Stomach (tissue), 9 donors: ENCODE results near the gene LARGE2. TPM values are rescaled to one million over a fixed set of nuclear protein-coding genes. Genes with fewer than 3 reads are reported as not detected.

Source experiments
- DNase-seq, 2 donors: peaks; one replicate each; pipeline versions ENCODE4 v3.0.0 to v3.0.0-alpha.2; 2013 to 2019
- H3K27ac ChIP-seq, 5 donors: fragments of 200-600 bp in 4 of 5; sonication (generic) in 4 of 5; one replicate each; pipeline ENCODE4 v1.5.1; 2013 to 2019; ENCODE audit warnings: mild to moderate bottlenecking in 1 of 5, moderate library complexity in 1 of 5
- H3K27me3 ChIP-seq, 3 donors: fragments of 200-600 bp; sonication (generic); one replicate each; pipeline ENCODE4 v1.5.1; 2017 to 2019; ENCODE audit warnings: mixed run types in 1 of 3
- H3K36me3 ChIP-seq, 4 donors: fragments of 200-600 bp; sonication (generic); 1 replicate in 3 of 4; 2 replicates in 1 of 4; pipeline ENCODE4 v1.5.1; 2016 to 2019
- H3K4me1 ChIP-seq, 4 donors: fragments of 200-600 bp; sonication (generic); one replicate each; pipeline ENCODE4 v1.5.1; 2016 to 2019
- H3K4me3 ChIP-seq, 4 donors: fragments of 200-600 bp; sonication (generic) in 3 of 4; one replicate each; pipeline ENCODE4 v1.5.1; 2016 to 2019; ENCODE audit warnings: mild to moderate bottlenecking in 1 of 4
- H3K9me3 ChIP-seq, 4 donors: fragments of 200-600 bp; sonication (generic); one replicate each; pipeline ENCODE4 v1.5.1; 2016 to 2019
- EP300 ChIP-seq: sonication (generic); formaldehyde crosslinking; IDR thresholded peaks from one replicate; pipeline ENCODE4 v1.6.1; 2017; ENCODE audit warnings: antibody characterized with exemption
- POLR2A ChIP-seq, 4 donors: fragments of 450-650 bp; IDR thresholded peaks; one replicate each; pipeline ENCODE4 v1.6.1; 2016; ENCODE audit warnings: antibody characterized with exemption in 4 of 4, control low read depth in 2 of 4, mild to moderate bottlenecking in 1 of 4, moderate library complexity in 1 of 4
- POLR2AphosphoS5 ChIP-seq, 3 donors: sonication (generic); formaldehyde crosslinking; IDR thresholded peaks; one replicate each; pipeline ENCODE4 v1.6.1; 2016; ENCODE audit warnings: antibody characterized with exemption in 3 of 3
- WGBS, 5 donors: extraction: QIAGEN DNeasy Blood & Tissue Kit in 3 of 5; methylation state at CpG; one replicate each; pipeline versions ENCODE4 v1.1.5 to v1.1.7; 2013 to 2018; 5-methylcytosine and 5-hydroxymethylcytosine counted together
- intact Hi-C: fragments of 100-400 bp; cut with DNase I; formaldehyde crosslinking; loops from one replicate; pipeline ENCODE4 v1.15.1; 2023; ENCODE audit warnings: low total_unique reads
- polyA plus RNA-seq, 3 donors: library from polyadenylated mRNA; stranded (reverse); fragments of 200-250 nt; gene quantifications; one replicate each; pipeline ENCODE4 v1.2.3, GENCODE V29; 2013
- total RNA-seq, 5 donors: library from RNA; depleted of rRNA; stranded (reverse); fragments of >200 nt; gene quantifications; one replicate each; pipeline versions ENCODE4 v1.1.0 to v1.2.3, GENCODE V29; 2014 to 2016
- TF ChIP-seq, protein P1 (sequence below), 7 experiments: fragments of 450-650 bp in 4 of 7; fragments of 200-600 bp in 3 of 7; sonication (generic) in 3 of 7; IDR thresholded peaks; one replicate each; pipeline ENCODE4 v1.5.1; 2016 to 2019; ENCODE audit warnings: antibody characterized with exemption in 7 of 7, control low read depth in 2 of 7, mild to moderate bottlenecking in 1 of 7
- donor health status: healthy with polysubstance abuse.
- donor health status: Bipolar disorder and iron deficiency.
- donor health status: healthy.

Gene LARGE2
- total and polyA plus RNA-seq, 8 donors = 4.2 to 45.1 (median 12.5) TPM; not detected in 2

DNA sequence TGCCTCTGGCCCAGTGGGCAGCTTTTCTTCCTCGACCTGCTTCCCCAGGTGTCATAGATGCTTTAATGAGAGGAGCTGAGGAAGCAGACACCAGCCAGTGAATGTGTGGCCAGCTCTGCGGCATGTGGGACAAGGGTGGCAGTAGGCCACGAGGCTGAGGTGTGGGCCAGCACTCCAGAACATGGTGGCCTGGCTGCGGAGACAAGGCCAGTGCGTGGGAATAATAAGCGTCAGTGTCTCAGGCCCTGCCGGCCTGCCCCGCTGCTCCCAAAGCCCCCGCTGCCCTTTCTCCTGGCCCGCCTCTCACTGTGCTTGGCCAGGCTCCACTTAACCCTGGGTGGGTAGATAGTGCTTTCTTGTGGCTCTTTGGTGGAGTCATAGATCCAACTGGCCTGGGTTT, 34.9 kb upstream of the LARGE2 start:
- H3K27ac ChIP-seq = no peak overlapping the region
- TF ChIP-seq POLR2A (IDR thresholded peaks at IDR 0.05) (no peak), EP300 (no peak), POLR2AphosphoS5 (IDR thresholded peaks at IDR 0.05) (no peak)
- TF ChIP-seq, protein P1, sequence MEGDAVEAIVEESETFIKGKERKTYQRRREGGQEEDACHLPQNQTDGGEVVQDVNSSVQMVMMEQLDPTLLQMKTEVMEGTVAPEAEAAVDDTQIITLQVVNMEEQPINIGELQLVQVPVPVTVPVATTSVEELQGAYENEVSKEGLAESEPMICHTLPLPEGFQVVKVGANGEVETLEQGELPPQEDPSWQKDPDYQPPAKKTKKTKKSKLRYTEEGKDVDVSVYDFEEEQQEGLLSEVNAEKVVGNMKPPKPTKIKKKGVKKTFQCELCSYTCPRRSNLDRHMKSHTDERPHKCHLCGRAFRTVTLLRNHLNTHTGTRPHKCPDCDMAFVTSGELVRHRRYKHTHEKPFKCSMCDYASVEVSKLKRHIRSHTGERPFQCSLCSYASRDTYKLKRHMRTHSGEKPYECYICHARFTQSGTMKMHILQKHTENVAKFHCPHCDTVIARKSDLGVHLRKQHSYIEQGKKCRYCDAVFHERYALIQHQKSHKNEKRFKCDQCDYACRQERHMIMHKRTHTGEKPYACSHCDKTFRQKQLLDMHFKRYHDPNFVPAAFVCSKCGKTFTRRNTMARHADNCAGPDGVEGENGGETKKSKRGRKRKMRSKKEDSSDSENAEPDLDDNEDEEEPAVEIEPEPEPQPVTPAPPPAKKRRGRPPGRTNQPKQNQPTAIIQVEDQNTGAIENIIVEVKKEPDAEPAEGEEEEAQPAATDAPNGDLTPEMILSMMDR (IDR thresholded peaks at IDR 0.05) = no peak
- peaks cover 0 to 10% (median 0%) of the 10 kb centered on the region in 3 donors for H3K27me3 ChIP-seq
- peaks cover 0 to 11% (median 4%) of the 10 kb centered on the region in 4 donors for H3K36me3 ChIP-seq
- no peak for DNase-seq
- no peak overlapping the region for H3K4me3 ChIP-seq
- 92 to 94% (median 94%) methylated on average over 3 to 10 of the region's 10 CpGs for WGBS, 5 donors
- intact Hi-C loops = no loop called here
- peaks cover 4 to 14% (median 12%) of the 10 kb centered on the region in 4 donors for H3K4me1 ChIP-seq
- H3K9me3 ChIP-seq = no peaks in the 10 kb centered on the region

DNA sequence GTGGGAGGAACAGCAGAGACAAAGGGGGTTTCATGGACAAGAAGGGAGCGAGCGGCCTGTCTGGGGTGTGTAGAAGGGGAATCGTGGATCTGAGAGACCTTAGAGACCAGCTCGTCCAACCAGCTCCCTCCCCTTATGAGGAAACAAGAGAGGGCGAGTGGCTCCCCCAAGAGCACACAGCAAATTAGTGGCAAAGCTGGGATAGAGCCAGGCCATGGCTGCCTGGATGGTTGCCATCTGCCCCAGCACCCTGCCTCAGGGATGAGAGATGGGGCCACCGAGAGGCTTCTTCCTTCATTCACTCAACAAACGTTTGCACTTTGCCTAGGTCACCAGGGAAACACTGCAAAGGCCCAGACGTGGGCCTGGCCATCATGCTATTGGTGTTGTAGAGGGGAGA, 32.9 kb upstream of the LARGE2 start:
- Histone ChIP-seq H3K36me3 (no peaks in the 10 kb centered on the region), H3K27me3 (peaks cover 0 to 24% (median 0%) of the 10 kb centered on the region in 3 donors), H3K4me1 (peaks cover 4 to 13% (median 12%) of the 10 kb centered on the region in 4 donors), H3K4me3 (no peak overlapping the region), H3K27ac (no peak overlapping the region), H3K9me3 (no peaks in the 10 kb centered on the region)
- TF ChIP-seq POLR2AphosphoS5 (IDR thresholded peaks at IDR 0.05) (no peak), POLR2A (IDR thresholded peaks at IDR 0.05) (no peak), EP300 (no peak)
- TF ChIP-seq, protein P1 (IDR thresholded peaks at IDR 0.05) = no peak
- 79 to 89% (median 87%) methylated on average over 8 of the region's 8 CpGs for WGBS, 5 donors
- DNase-seq = no peak
- intact Hi-C loops = no loop called here

DNA sequence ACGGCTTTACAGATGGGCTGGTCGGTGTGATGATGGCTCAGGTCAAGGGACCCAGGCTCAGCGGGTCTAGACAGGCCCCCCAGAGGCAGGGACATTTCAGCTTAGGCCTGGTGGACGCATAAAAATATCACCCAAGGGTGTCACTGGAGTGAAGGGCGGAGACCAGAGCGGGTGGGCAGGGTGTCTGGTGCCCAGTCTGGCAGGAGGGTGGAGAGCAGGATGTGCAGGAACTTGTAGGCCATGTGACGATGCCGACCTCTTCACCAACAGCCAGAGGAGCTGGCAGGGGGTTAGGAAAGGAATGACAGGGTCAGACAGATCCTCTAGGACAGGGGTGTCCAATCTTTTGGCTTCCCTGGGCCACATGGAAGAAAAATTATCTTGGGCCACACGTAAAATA, 32.5 kb upstream of the LARGE2 start:
- no peak overlapping the region for H3K4me3 ChIP-seq
- H3K27me3 ChIP-seq = peaks cover 0 to 28% (median 0%) of the 10 kb centered on the region in 3 donors
- TF ChIP-seq POLR2A (IDR thresholded peaks at IDR 0.05) (no peak), POLR2AphosphoS5 (IDR thresholded peaks at IDR 0.05) (no peak), EP300 (no peak)
- TF ChIP-seq, protein P1 (IDR thresholded peaks at IDR 0.05) = no peak
- no peak overlapping the region for H3K27ac ChIP-seq
- no peak for DNase-seq
- intact Hi-C loops = no loop called here
- H3K36me3 ChIP-seq = no peaks in the 10 kb centered on the region
- H3K9me3 ChIP-seq = no peaks in the 10 kb centered on the region
- WGBS, 5 donors = 85 to 94% (median 92%) methylated on average over 9 of the region's 9 CpGs
- H3K4me1 ChIP-seq = peaks cover 4 to 12% (median 11%) of the 10 kb centered on the region in 4 donors

DNA sequence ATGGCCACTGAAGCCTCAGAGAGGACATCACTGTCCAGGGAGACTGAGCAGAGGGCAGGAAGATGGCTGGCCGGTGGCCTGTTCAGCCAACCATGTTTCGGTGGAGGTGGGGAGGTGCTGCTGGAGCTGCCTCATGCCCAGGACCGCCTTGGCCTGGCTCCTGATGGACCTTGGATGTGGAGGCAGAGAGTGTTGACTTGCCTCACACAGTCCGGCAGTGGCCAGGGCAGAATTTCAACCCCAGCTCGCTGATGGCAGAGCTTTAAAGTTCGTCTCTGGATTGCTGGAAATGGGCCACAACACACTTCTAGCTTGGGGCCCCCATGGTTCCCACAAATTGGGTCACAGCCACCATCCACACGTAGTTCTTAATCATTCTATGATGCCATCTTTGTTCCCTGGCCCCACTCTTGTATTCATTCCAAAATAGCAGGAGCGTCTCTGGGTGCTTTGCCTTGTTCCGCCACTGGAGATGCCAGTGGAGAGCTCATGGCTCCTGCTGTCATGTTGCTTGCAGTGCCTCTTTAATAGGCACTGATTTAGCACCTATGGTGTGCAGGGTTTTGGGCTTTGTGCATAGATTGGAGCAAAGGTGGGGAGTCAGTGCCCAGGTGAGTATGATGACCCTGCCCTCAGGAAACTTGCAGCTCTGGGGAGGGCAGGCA, 31.4 kb upstream of the LARGE2 start:
- H3K4me3 ChIP-seq = no peak overlapping the region
- intact Hi-C loops = no loop called here
- peaks cover 0 to 30% (median 0%) of the 10 kb centered on the region in 3 donors for H3K27me3 ChIP-seq
- H3K36me3 ChIP-seq = no peaks in the 10 kb centered on the region
- no peaks in the 10 kb centered on the region for H3K9me3 ChIP-seq
- peaks cover under 1 to 4% (median 3%) of the 10 kb centered on the region in 4 donors for H3K4me1 ChIP-seq
- WGBS, 5 donors = 71 to 89% (median 84%) methylated on average over 7 to 9 of the region's 9 CpGs
- H3K27ac ChIP-seq = no peak overlapping the region
- no peak for DNase-seq
- TF ChIP-seq POLR2AphosphoS5 (IDR thresholded peaks at IDR 0.05) (no peak), POLR2A (IDR thresholded peaks at IDR 0.05) (no peak), EP300 (no peak)
- TF ChIP-seq, protein P1 (IDR thresholded peaks at IDR 0.05) = no peak
